ENCODE measurements around the gene RASAL2. TPM values are rescaled to one million over a fixed set of nuclear protein-coding genes. Genes with fewer than 3 reads are reported as not detected.
A peak's percentile ranks its signal among the peaks of the same experiment; 100 is the strongest.
"Not testable (repeated sequence)": the region's sequence is repeated elsewhere in the genome, so short reads cannot be mapped to it uniquely, and the experiment has no call there.

Gene RASAL2
- total RNA-seq, 1 experiment from 2014 or later = 56.9 TPM

- intact Hi-C loops (cut with micrococcal nuclease) = no loop called here
- peak overlapping the region; percentile 96 for H3K27ac Mint-ChIP-seq (ENCODE audit: low read depth, unreplicated experiment)
- CTCF ChIA-PET = interaction anchor here (0.7 to 2.5 kb wide), 13 partner anchors 9 to 1938 kb away, joined by 3 to 11 read pairs (median 5); no protein-coding TSS in a partner anchor
Observed at GRCh38 chr1:178241837-178242236, 147.9 kb downstream of the RASAL2 start.

GRCh38 chr1:178243119-178243518, 149.2 kb downstream of the RASAL2 start:
- Mint-ChIP-seq H3K27ac (ENCODE audit: low read depth, unreplicated experiment) (peak overlapping the region; percentile 96), H3K36me3 (ENCODE audit: insufficient read depth, unreplicated experiment) (peaks cover 6% of the 10 kb centered on the region), H3K27me3 (ENCODE audit: insufficient read depth, unreplicated experiment) (no peaks in the 10 kb centered on the region), H3K4me1 (ENCODE audit: insufficient read depth, unreplicated experiment) (peaks cover 40% of the 10 kb centered on the region), H3K4me3 (ENCODE audit: unreplicated experiment) (no peak overlapping the region), H3K9me3 (ENCODE audit: unreplicated experiment) (peaks cover 15% of the 10 kb centered on the region)
- intact Hi-C loops (cut with micrococcal nuclease) = no loop called here
- ChIA-PET CTCF (interaction anchor here (0.6 to 2.5 kb wide), 13 partner anchors 8 to 336 kb away, joined by 3 to 10 read pairs (median 4); no protein-coding TSS in a partner anchor), POLR2A (interaction anchor here (0.7 to 0.9 kb wide), 3 partner anchors 11 to 150 kb away, joined by 3 to 5 read pairs (median 3); no protein-coding TSS in a partner anchor)
- BruUV-seq (replicated peaks) = no TSS peak
- TF ChIP-seq CTCF (IDR thresholded peaks at IDR 0.05; ENCODE audit: unreplicated experiment) = no peak
- no peak for DNase-seq (ENCODE audit: unreplicated experiment)

More at GRCh38 chr1:178241837-178242236, 147.9 kb downstream of the RASAL2 start:
- peak overlapping the region; percentile 13 for H3K4me3 Mint-ChIP-seq (ENCODE audit: unreplicated experiment)
- H3K9me3 Mint-ChIP-seq (ENCODE audit: unreplicated experiment) = peaks cover 2% of the 10 kb centered on the region
- peaks cover 52% of the 10 kb centered on the region for H3K4me1 Mint-ChIP-seq (ENCODE audit: insufficient read depth, unreplicated experiment)
- peaks cover 6% of the 10 kb centered on the region for H3K36me3 Mint-ChIP-seq (ENCODE audit: insufficient read depth, unreplicated experiment)
- TF ChIP-seq CTCF (IDR thresholded peaks at IDR 0.05; ENCODE audit: unreplicated experiment) = peak; percentile 20
- POLR2A ChIA-PET = interaction anchor here (0.6 to 7.3 kb wide), 6 partner anchors 7 to 484 kb away, joined by 3 to 86 read pairs (median 4); partner anchors contain the start of gene RASAL2
- no peaks in the 10 kb centered on the region for H3K27me3 Mint-ChIP-seq (ENCODE audit: insufficient read depth, unreplicated experiment)
- BruUV-seq (replicated peaks) = no TSS peak
- DNase-seq (ENCODE audit: unreplicated experiment) = no peak

- Mint-ChIP-seq H3K9me3 (ENCODE audit: unreplicated experiment) (peaks cover 21% of the 10 kb centered on the region), H3K27me3 (ENCODE audit: insufficient read depth, unreplicated experiment) (no peaks in the 10 kb centered on the region), H3K27ac (ENCODE audit: low read depth, unreplicated experiment) (peak overlapping the region; percentile 96), H3K4me1 (ENCODE audit: insufficient read depth, unreplicated experiment) (peaks cover 33% of the 10 kb centered on the region), H3K4me3 (ENCODE audit: unreplicated experiment) (no peak overlapping the region), H3K36me3 (ENCODE audit: insufficient read depth, unreplicated experiment) (peaks cover 6% of the 10 kb centered on the region)
- intact Hi-C loops (cut with micrococcal nuclease) = no loop called here
- CTCF ChIA-PET = interaction anchor here (0.6 to 2.1 kb wide), 2 partner anchors 13 to 211 kb away, joined by 3 to 10 read pairs; no protein-coding TSS in a partner anchor
- no peak for TF ChIP-seq CTCF (IDR thresholded peaks at IDR 0.05; ENCODE audit: unreplicated experiment)
- BruUV-seq (replicated peaks) = no TSS peak
- no peak for DNase-seq (ENCODE audit: unreplicated experiment)
- POLR2A ChIA-PET = interaction anchor here (0.7 kb wide), 2 partner anchors 10 to 11 kb away, joined by 3 read pairs; no protein-coding TSS in a partner anchor
Observed at GRCh38 chr1:178243890-178244289, 150.0 kb downstream of the RASAL2 start.

GRCh38 chr1:178248284-178248683, 154.4 kb downstream of the RASAL2 start:
- peaks cover 34% of the 10 kb centered on the region for H3K9me3 Mint-ChIP-seq (ENCODE audit: unreplicated experiment)
- H3K27ac Mint-ChIP-seq (ENCODE audit: low read depth, unreplicated experiment); H3K4me3 Mint-ChIP-seq (ENCODE audit: unreplicated experiment); BruUV-seq (replicated peaks); H3K4me1 Mint-ChIP-seq (ENCODE audit: insufficient read depth, unreplicated experiment); intact Hi-C loops (cut with micrococcal nuclease); H3K27me3 Mint-ChIP-seq (ENCODE audit: insufficient read depth, unreplicated experiment); DNase-seq (ENCODE audit: unreplicated experiment); H3K36me3 Mint-ChIP-seq (ENCODE audit: insufficient read depth, unreplicated experiment): not testable (repeated sequence)
- ChIA-PET POLR2A (interaction anchor here (1.2 to 4.8 kb wide), 2 partner anchors 9 to 13 kb away, joined by 3 to 21 read pairs; no protein-coding TSS in a partner anchor), CTCF (interaction anchor here (0.8 to 1.1 kb wide), 2 partner anchors 51 to 216 kb away, joined by 3 read pairs; no protein-coding TSS in a partner anchor)

GRCh38 chr1:178253581-178253980, 159.7 kb downstream of the RASAL2 start:
- POLR2A ChIA-PET = interaction anchor here (0.6 to 0.9 kb wide), 2 partner anchors 10 to 13 kb away, joined by 3 read pairs; no protein-coding TSS in a partner anchor

More at GRCh38 chr1:178253581-178253980, 159.7 kb downstream of the RASAL2 start:
- CTCF ChIA-PET = interaction anchor here (1.0 to 1.8 kb wide), 5 partner anchors 9 to 1399 kb away, joined by 3 to 8 read pairs (median 3); no protein-coding TSS in a partner anchor
- DNase-seq (ENCODE audit: unreplicated experiment); H3K4me3 Mint-ChIP-seq (ENCODE audit: unreplicated experiment); H3K4me1 Mint-ChIP-seq (ENCODE audit: insufficient read depth, unreplicated experiment); H3K27ac Mint-ChIP-seq (ENCODE audit: low read depth, unreplicated experiment); BruUV-seq (replicated peaks); H3K27me3 Mint-ChIP-seq (ENCODE audit: insufficient read depth, unreplicated experiment); intact Hi-C loops (cut with micrococcal nuclease): not testable (repeated sequence)
- H3K9me3 Mint-ChIP-seq (ENCODE audit: unreplicated experiment) = peaks cover 19% of the 10 kb centered on the region
- peaks cover 10% of the 10 kb centered on the region for H3K36me3 Mint-ChIP-seq (ENCODE audit: insufficient read depth, unreplicated experiment)

Data from MCF 10A (cell line).